Measurements from ENCODE around the gene GUK1.

Gene GUK1

DNA sequence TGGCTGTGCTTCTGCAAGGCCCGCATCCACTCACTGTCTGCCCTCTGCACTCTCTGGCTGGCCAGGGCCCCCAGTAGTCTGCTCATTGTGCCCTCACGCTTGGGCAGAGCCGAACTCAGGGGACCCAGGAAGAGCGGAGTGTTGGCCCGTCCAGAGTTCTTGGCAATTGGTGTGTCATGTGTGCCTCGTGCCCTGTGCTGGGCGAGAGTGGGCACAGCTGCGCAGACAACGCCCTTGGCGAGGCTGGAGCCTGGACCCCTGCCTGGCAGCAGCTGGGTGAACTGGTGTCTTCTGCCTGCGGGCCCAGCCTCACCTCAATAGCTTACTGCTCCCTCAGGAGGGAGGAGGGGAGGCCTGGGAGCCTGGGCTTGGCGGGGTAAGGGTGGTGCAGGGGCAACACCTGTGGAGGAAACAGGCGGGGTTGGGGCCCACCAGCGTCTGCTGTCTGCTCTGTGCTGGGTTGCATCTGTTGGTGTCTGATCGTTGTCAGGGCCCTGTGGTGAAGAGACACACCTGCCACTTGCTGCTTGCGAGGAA is 2.1 kb downstream of the GUK1 start:
- TF ChIP-seq, protein P1, sequence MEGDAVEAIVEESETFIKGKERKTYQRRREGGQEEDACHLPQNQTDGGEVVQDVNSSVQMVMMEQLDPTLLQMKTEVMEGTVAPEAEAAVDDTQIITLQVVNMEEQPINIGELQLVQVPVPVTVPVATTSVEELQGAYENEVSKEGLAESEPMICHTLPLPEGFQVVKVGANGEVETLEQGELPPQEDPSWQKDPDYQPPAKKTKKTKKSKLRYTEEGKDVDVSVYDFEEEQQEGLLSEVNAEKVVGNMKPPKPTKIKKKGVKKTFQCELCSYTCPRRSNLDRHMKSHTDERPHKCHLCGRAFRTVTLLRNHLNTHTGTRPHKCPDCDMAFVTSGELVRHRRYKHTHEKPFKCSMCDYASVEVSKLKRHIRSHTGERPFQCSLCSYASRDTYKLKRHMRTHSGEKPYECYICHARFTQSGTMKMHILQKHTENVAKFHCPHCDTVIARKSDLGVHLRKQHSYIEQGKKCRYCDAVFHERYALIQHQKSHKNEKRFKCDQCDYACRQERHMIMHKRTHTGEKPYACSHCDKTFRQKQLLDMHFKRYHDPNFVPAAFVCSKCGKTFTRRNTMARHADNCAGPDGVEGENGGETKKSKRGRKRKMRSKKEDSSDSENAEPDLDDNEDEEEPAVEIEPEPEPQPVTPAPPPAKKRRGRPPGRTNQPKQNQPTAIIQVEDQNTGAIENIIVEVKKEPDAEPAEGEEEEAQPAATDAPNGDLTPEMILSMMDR (IDR thresholded peaks at IDR 0.05; ENCODE audit: insufficient read depth, low read length), result no peak
- TF ChIP-seq REST (IDR thresholded peaks at IDR 0.05; ENCODE audit: insufficient replicate concordance, low read depth) (no peak), GABPA (IDR thresholded peaks at IDR 0.05; ENCODE audit: low read depth) (no peak), SPI1 (IDR thresholded peaks at IDR 0.05; ENCODE audit: borderline replicate concordance, low read depth) (no peak), POLR2AphosphoS5 (IDR thresholded peaks at IDR 0.05; ENCODE audit: low read depth) (no peak)
- H3K27ac ChIP-seq (replicated peaks), result no peak overlapping the region
- H3K4me3 ChIP-seq (replicated peaks; ENCODE audit: insufficient read depth, low read length), result no peak overlapping the region
- no peak for DNase-seq (ENCODE audit: low read depth in 1 of 2, low spot score in 1 of 2)
- no peaks in the 10 kb centered on the region for H3K27me3 ChIP-seq (ENCODE audit: insufficient read depth, poor library complexity, severe bottlenecking)

DNA sequence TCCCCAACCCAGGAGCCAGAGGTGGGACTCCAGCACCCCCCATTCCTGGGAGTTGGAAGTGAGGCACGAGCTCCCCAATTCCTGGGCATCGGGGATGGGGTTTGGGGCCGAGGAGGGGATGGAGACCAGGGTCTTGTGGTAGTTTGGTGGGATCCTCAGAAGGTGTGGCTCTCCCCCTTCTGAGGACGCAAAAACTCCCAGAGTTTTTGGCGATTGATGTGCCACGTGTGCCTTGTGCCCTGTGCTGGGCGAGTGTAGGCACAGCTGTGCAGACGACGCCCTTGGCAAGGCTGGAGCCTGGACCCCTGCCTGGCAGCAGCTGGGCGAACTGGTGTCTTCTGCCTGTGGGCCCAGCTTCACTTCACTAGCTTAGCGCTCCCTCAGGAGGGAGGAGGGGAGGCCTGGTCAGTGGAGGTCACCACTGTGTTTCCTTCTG is 2.6 kb downstream of the GUK1 start:
- no peak overlapping the region for H3K27ac ChIP-seq (replicated peaks)

DNA sequence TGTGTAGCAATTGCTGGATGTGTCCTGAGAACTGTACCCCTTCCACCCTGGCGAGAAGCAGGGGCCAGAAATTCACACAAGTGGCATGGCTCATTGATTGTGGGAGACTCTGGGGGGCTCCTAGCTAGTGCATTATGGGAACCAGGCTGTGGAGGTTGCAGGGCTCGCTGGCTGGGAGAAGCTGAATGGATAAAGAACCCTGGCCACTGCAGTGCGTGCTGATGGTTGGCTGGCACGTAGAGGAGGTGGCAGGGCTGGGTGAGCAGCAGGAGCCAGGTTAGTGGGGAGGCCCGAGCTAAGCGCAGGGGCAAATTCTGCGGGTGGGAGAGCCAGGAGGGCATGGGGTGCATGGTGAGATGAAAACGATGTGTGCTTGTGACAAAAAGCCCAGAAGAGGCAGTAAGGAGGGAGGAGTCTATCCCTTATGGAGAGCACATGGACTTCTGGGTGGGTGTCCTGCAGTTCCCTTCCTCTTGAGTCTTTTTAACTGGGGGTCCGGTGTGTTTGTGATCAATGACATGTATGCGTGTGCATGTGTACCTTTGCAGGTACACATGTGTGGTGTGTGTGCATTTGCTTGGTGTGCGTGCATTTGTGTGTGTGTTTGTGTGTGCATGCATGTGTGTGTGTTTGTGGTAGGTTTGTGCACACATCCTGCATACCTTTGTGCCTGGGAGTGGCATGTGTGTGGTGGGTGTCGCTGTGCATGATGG is 3.6 kb downstream of the GUK1 start:
- no peak overlapping the region for H3K27ac ChIP-seq (replicated peaks)
- H3K27me3 ChIP-seq (ENCODE audit: insufficient read depth, poor library complexity, severe bottlenecking), result no peaks in the 10 kb centered on the region
- no peak for DNase-seq (ENCODE audit: low read depth in 1 of 2, low spot score in 1 of 2)
- TF ChIP-seq SPI1 (IDR thresholded peaks at IDR 0.05; ENCODE audit: borderline replicate concordance, low read depth) (no peak), REST (IDR thresholded peaks at IDR 0.05; ENCODE audit: insufficient replicate concordance, low read depth) (no peak), POLR2AphosphoS5 (IDR thresholded peaks at IDR 0.05; ENCODE audit: low read depth) (no peak), GABPA (IDR thresholded peaks at IDR 0.05; ENCODE audit: low read depth) (no peak)
- TF ChIP-seq, protein P1 (IDR thresholded peaks at IDR 0.05; ENCODE audit: insufficient read depth, low read length), result no peak
- no peak overlapping the region for H3K4me3 ChIP-seq (replicated peaks; ENCODE audit: insufficient read depth, low read length)

More for the DNA sequence above, 2.6 kb downstream of the GUK1 start:
- TF ChIP-seq, protein P1 (IDR thresholded peaks at IDR 0.05; ENCODE audit: insufficient read depth, low read length), result no peak
- TF ChIP-seq REST (IDR thresholded peaks at IDR 0.05; ENCODE audit: insufficient replicate concordance, low read depth), result no peak
- Histone ChIP-seq H3K27me3 (ENCODE audit: insufficient read depth, poor library complexity, severe bottlenecking) (no peaks in the 10 kb centered on the region), H3K4me3 (replicated peaks; ENCODE audit: insufficient read depth, low read length) (no peak overlapping the region)
- no peak for DNase-seq (ENCODE audit: low read depth in 1 of 2, low spot score in 1 of 2)

Measured in HL-60 (cell line).